Mesodermal cell (in vitro differentiated cells): ENCODE results near the gene IL12A.

Experiments used
- H3K27ac ChIP-seq: 2 replicates; pipeline ENCODE4 v1.7.0; 2013; ENCODE audit warnings: mild to moderate bottlenecking, low read depth, low read length, moderate library complexity; ENCODE audit not compliant: severe bottlenecking
- H3K36me3 ChIP-seq: 2 replicates; pipeline ENCODE4 v1.7.1; 2013; ENCODE audit warnings: mild to moderate bottlenecking, low read length, moderate library complexity; ENCODE audit not compliant: control insufficient read depth, insufficient read depth
- H3K4me1 ChIP-seq: one replicate; pipeline ENCODE4 v1.7.1; 2013; ENCODE audit warnings: mild to moderate bottlenecking, low read length; ENCODE audit not compliant: insufficient read depth, control insufficient read depth, poor library complexity, severe bottlenecking
- H3K4me3 ChIP-seq: 2 replicates; pipeline ENCODE4 v1.7.0; 2013; ENCODE audit warnings: low read length, control low read depth, mild to moderate bottlenecking; ENCODE audit not compliant: insufficient read depth, poor library complexity, severe bottlenecking; ENCODE audit errors: extremely low read depth
- H3K9me3 ChIP-seq: 2 replicates; pipeline ENCODE4 v1.7.1; 2013; ENCODE audit warnings: mild to moderate bottlenecking, low read length, moderate library complexity; ENCODE audit not compliant: control insufficient read depth
- WGBS, 2 experiments: methylation state at CpG; one replicate each; pipeline ENCODE4 v1.1.5; 2013; ENCODE audit warnings: missing lambda C conversion rate in 2 of 2; ENCODE audit not compliant: insufficient coverage in 2 of 2; 5-methylcytosine and 5-hydroxymethylcytosine counted together

IL12A gene

DNA sequence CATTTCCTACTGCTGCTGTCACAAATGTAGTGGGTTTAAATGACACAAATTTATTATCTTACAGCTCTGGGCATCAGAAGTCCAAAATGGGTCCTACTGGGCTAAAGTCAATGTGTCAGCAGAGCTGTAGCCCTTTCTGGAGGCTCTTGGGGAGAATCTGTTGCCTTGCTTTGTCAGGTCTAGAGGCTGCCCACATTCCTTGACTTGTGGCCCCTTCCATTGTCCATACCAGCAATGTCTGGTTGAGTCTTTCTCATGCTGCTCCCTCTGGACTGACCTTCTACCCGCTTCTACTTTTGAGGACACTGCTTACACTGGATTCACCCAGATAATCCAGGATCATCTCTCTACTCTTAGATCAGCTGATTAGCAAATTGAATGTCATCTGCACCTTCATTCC is 3.0 kb downstream of the IL12A start:
- peaks cover 5% of the 10 kb centered on the region for H3K9me3 ChIP-seq
- H3K4me3 ChIP-seq = no peak overlapping the region
- no peaks in the 10 kb centered on the region for H3K36me3 ChIP-seq
- H3K4me1 ChIP-seq = no peaks in the 10 kb centered on the region
- WGBS, 2 experiments = 75% methylated on average over 1 of the region's 1 CpG; no CpG with 5 or more reads in 1 of the 2 experiments
- no peak overlapping the region for H3K27ac ChIP-seq

DNA sequence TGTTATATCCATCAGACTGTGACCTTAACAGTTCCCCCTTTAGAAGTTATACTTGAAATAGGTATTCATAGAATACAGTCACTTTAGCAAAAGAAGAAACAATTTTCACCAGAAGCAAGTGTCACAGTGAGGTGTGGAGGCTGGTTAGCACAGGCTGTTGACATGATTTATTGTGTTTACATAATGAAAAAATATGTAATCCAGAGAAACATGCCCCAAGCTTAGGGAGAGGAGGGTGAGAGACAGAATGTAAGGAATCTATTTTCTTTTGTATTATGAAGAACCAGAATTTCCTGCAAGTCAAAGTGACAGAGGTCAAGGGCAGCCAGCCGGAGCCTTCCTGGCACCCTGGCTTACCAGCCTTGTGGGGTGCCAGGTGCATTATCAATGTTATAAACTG is 4.0 kb downstream of the IL12A start:
- Histone ChIP-seq H3K27ac (no peak overlapping the region), H3K4me3 (no peak overlapping the region), H3K36me3 (no peaks in the 10 kb centered on the region), H3K9me3 (peaks cover 5% of the 10 kb centered on the region), H3K4me1 (no peaks in the 10 kb centered on the region)
- WGBS, 2 experiments = no CpG with 5 or more reads among the region's 1 CpG

DNA sequence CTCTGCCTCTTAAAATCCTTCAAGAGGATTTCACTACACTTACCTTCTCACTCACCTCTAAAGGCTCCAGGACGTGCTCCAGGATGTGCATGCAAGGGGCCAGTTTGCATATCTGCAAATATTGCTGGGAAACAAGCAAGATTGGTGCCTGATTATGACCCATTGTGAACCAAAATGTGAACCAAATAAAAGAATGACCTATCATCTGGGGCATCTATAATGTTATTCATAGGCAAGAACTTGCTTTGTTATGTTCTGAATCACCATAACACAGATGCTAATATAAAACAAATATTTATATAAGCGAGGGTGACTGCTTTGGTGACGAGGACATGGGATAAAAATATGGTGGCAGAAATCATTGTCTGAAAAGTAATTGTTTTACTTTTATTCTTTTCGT is 5.5 kb downstream of the IL12A start:
- Histone ChIP-seq H3K4me1 (no peaks in the 10 kb centered on the region), H3K36me3 (no peaks in the 10 kb centered on the region), H3K27ac (no peak overlapping the region), H3K4me3 (no peak overlapping the region), H3K9me3 (peaks cover 5% of the 10 kb centered on the region)
- WGBS, 2 experiments = 50 to 59% methylated on average over 1 to 3 of the region's 4 CpGs

DNA sequence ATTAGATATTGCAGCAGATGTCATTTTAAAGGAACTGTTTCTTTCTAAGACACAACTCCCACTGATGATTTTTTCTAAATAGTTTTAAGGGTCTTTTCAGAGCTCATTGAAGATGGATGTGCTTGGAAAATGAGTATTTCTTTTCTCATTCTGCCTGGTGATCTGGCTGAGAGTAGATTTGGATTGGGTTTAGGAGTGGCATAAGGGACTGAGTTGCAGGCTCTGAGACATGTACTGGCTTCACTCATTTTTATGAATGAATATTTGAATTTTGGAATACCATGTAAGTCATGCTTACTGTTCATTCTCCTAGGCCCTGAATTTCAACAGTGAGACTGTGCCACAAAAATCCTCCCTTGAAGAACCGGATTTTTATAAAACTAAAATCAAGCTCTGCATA is 6.5 kb downstream of the IL12A start:
- H3K9me3 ChIP-seq = peaks cover 5% of the 10 kb centered on the region
- H3K4me1 ChIP-seq = no peaks in the 10 kb centered on the region
- no peak overlapping the region for H3K27ac ChIP-seq
- WGBS, 2 experiments = no CpG with 5 or more reads among the region's 1 CpG
- no peaks in the 10 kb centered on the region for H3K36me3 ChIP-seq
- no peak overlapping the region for H3K4me3 ChIP-seq

DNA sequence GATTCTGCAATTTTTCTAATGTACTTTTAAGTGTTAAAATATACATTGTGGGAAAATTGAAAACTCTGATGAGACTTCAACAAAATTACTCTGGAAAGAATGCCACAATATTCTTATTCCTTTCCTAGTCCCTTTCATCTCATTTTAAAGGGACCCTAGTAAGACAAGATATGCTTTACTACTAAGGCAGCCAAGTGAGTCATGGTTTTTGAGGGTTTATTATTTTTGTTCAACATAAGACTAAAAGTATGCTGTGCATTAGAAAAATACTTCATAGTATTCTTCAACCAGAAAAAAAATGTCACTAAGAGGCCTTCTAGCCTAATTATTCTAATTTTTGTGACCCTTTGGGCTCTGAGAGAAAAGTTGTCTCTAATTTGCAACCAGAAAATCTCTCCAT is 7.4 kb downstream of the IL12A start:
- H3K27ac ChIP-seq = no peak overlapping the region

DNA sequence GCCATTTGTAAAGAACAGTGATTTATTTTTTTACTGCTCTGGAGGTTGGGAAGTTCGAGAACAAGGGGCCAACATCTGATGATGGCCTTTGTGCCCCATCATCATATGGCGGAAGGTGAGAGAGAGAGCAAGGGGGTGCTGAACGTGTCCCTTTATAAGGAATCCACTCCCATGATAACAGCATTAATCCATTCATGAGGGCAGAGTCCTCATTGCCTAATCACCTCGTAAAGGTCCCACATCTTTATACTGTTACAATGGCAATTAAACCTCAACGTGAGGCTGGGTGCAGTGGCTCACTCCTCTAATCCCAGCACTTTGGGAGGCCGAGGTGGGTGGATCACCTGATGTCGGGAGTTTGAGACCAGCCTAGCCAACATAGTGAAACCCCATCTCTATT is 8.3 kb downstream of the IL12A start:
- H3K4me1 ChIP-seq = no peaks in the 10 kb centered on the region
- H3K27ac ChIP-seq = no peak overlapping the region
- WGBS, 2 experiments = 86 to 87% methylated on average over 4 to 6 of the region's 7 CpGs
- H3K36me3 ChIP-seq = no peaks in the 10 kb centered on the region
- H3K9me3 ChIP-seq = no peaks in the 10 kb centered on the region
- H3K4me3 ChIP-seq = no peak overlapping the region

More for the DNA sequence above, 7.4 kb downstream of the IL12A start:
- Histone ChIP-seq H3K9me3 (peaks cover 5% of the 10 kb centered on the region), H3K4me1 (no peaks in the 10 kb centered on the region), H3K36me3 (no peaks in the 10 kb centered on the region), H3K4me3 (no peak overlapping the region)

DNA sequence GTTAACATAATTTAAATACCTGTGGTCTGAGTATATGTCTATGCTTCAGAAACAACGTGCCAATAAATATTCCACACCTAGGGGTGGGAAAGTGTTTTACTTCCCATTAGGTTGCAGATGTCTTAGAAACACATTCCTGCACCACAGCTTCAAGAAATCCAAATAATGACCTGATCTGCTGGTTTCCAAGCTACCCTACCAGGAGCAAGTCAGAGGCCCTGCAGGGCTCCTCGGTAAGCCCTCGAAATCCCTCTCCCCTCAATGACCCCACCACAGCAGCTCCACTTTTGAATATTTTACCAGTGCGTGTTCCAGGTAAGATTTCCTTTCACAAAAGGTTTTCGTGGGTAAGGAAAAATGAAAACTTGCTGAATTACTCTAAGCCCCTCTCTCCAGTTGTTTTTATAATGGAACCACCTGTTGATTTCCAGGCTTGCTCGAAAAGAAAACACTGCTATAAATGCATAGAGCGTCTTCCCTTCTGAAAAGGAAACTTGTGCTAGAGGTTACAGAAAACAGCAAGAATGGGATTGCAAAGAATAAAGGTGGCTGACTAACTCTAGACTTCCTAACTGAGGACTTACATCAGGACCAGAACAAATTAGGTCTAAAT is 12.6 kb downstream of the IL12A start:
- no peaks in the 10 kb centered on the region for H3K4me1 ChIP-seq
- no peak overlapping the region for H3K27ac ChIP-seq
- H3K36me3 ChIP-seq = no peaks in the 10 kb centered on the region
- WGBS, 2 experiments = 59 to 73% methylated on average over 4 to 5 of the region's 7 CpGs
- H3K4me3 ChIP-seq = no peak overlapping the region
- H3K9me3 ChIP-seq = no peaks in the 10 kb centered on the region

DNA sequence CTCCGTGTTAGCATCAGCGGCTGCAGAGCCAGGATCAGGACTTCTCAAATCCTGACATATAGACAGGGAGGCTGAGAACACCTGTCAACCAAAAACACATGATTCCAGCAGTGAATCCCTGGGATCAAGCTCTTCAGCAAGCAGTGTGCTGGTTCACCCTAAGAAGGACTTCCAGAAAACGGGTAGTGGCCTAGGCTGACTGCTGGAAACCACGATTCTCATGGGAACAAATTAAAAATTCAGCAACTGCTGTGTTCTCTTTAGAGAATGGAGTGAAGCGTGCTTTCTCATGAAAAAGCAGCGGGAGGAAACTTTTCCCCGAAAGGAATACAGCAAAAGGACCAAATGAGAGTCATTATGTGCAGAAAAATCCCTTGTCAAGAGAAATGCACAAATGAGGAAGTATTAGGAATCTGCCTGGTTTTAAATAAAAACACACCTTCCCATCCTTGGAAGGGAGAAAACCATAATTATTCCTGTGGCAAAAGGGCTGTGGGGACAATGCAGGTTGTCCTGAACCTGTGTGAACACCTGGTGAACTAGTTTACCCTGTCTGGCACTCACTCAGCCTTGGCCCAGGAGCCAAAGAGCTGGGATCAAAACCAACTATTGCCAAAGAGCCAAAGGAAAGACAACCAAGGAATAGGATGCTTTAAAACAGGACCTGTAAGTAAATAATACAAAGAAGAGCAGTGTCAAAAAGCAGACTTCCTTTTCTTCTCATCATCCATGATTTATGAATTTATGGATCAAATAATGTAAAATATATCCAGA is 13.4 kb downstream of the IL12A start:
- H3K9me3 ChIP-seq = no peaks in the 10 kb centered on the region
- WGBS, 2 experiments = 75 to 87% methylated on average over 3 to 5 of the region's 7 CpGs
- H3K27ac ChIP-seq = no peak overlapping the region
- H3K36me3 ChIP-seq = no peaks in the 10 kb centered on the region
- no peaks in the 10 kb centered on the region for H3K4me1 ChIP-seq
- no peak overlapping the region for H3K4me3 ChIP-seq

DNA sequence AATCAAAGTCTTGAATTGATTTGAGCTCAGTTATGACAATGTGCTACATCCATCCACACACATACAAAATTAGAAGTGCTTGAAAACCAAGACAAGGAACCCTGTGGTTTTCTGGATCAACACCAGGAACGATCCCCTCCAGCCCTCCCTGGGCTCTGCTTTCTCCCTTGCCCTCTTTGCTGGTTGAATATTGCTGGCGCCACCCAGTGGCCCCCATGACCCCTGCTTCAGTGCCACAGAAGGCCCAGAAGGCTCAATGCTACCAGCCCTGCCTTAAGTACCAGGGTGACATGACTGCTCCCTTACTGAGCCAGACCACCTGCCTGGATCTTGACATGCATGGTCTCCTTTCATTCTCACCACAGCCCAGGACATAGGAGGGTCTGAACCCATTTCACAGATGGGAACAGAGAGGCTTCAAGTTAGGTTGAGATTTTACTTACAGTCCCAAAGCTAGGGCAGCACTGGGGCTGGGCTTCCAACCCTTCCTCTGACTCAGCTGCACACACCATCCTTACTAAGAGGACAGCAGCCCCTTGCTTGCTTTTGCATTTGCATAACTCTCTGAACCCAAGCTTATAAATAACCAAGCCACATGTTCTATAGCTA is 15.0 kb downstream of the IL12A start:
- H3K4me3 ChIP-seq = no peak overlapping the region
- 7 to 17% methylated on average over 1 to 2 of the region's 2 CpGs for WGBS, 2 experiments
- H3K36me3 ChIP-seq = no peaks in the 10 kb centered on the region
- no peaks in the 10 kb centered on the region for H3K9me3 ChIP-seq
- H3K4me1 ChIP-seq = no peaks in the 10 kb centered on the region
- no peak overlapping the region for H3K27ac ChIP-seq

DNA sequence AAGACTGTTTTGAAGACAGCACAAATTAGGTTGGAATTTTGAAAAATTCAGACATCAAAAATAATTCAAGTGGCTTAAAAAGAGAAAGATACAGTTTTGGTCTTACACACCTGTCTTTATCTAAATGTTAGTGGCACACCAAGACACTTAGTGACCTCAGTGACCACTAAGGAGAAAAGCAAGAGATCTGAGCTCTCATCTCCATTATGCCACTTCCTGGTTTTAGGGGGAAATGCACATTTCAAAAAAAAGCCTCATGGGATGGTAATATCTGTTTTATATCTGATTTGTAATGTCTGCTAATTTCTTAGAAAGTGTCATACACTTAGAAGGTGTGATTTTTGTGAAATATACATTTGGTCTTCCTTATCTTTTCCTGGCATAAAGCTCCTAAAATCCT is 16.4 kb downstream of the IL12A start:
- no peak overlapping the region for H3K4me3 ChIP-seq
- H3K27ac ChIP-seq = no peak overlapping the region
- no peaks in the 10 kb centered on the region for H3K9me3 ChIP-seq
- H3K4me1 ChIP-seq = no peaks in the 10 kb centered on the region
- H3K36me3 ChIP-seq = no peaks in the 10 kb centered on the region
